K562 (cell line): Measurements from ENCODE around the gene COQ8B. TPM values are rescaled to one million over a fixed set of nuclear protein-coding genes. Genes with fewer than 3 reads are reported as not detected.

Experiments used
- ATF1 ChIP-seq, 2 experiments: fragments of 450-650 bp in 1 of 2; IDR thresholded peaks; 2 replicates each; pipeline ENCODE4 v1.6.1; 2016; ENCODE audit warnings: missing compliant biosample characterization in 1 of 2, missing genetic modification characterization in 1 of 2
- CBFA2T2 ChIP-seq: fragments of 450-650 bp; conservative IDR thresholded peaks from 2 replicates; pipeline ENCODE4 v1.6.1; 2017; ENCODE audit warnings: mild to moderate bottlenecking
- CEBPG ChIP-seq, 3 experiments: fragments of 200-800 bp in 1 of 3; sonication (Bioruptor generic) in 1 of 3; sonication (generic) in 1 of 3; formaldehyde crosslinking in 1 of 3; IDR thresholded peaks in 2 of 3; conservative IDR thresholded peaks in 1 of 3; 2 replicates each; pipeline versions ENCODE4 v1.6.1 to v1.8.0; 2016 to 2022; ENCODE audit warnings: missing compliant biosample characterization in 2 of 3, missing genetic modification characterization in 2 of 3, mild to moderate bottlenecking in 1 of 3, missing genetic modification reagents in 1 of 3
- EGR1 ChIP-seq: fragments of 450-650 bp; conservative IDR thresholded peaks from 2 replicates; pipeline ENCODE4 v1.6.1; 2017; ENCODE audit warnings: mild to moderate bottlenecking
- EP300 ChIP-seq: IDR thresholded peaks from 2 replicates; pipeline ENCODE4 v1.6.1; 2012; ENCODE audit warnings: low read length, improper control_type of control experiment
- FOXA3 ChIP-seq, 2 experiments: fragments of 450-650 bp in 1 of 2; sonication (generic) in 1 of 2; formaldehyde crosslinking; IDR thresholded peaks in 1 of 2; conservative IDR thresholded peaks in 1 of 2; 2 replicates each; pipeline versions ENCODE4 v1.4.0 to v1.8.0; 2020 to 2022; ENCODE audit warnings: mild to moderate bottlenecking in 2 of 2, missing genetic modification reagents in 1 of 2
- GABPB1 ChIP-seq: sonication (generic); formaldehyde crosslinking; IDR thresholded peaks from 2 replicates; pipeline ENCODE4 v1.8.0; 2022; ENCODE audit warnings: mild to moderate bottlenecking, missing genetic modification reagents
- HDAC2 ChIP-seq: fragments of 450-650 bp; IDR thresholded peaks from 2 replicates; pipeline ENCODE4 v1.6.1; 2016; ENCODE audit warnings: mild to moderate bottlenecking
- HMG20A ChIP-seq: fragments of 450-650 bp; formaldehyde crosslinking; conservative IDR thresholded peaks from 2 replicates; pipeline ENCODE4 v1.4.0; 2020; ENCODE audit warnings: mild to moderate bottlenecking, mixed read lengths
- HMG20B ChIP-seq: fragments of 250-450 bp; sonication (Bioruptor Pico); IDR thresholded peaks from 2 replicates; pipeline ENCODE4 v1.5.0; 2021; ENCODE audit warnings: mild to moderate bottlenecking
- MTA1 ChIP-seq: fragments of 450-650 bp; IDR thresholded peaks from 2 replicates; pipeline ENCODE4 v1.6.1; 2017; ENCODE audit warnings: borderline replicate concordance
- MTA2 ChIP-seq: fragments of 450-650 bp; IDR thresholded peaks from 2 replicates; pipeline ENCODE4 v1.6.1; 2016; ENCODE audit warnings: low read depth
- NR2C2 ChIP-seq, 2 experiments: fragments of 200-800 bp in 1 of 2; sonication (Bioruptor generic) in 1 of 2; sonication (generic) in 1 of 2; formaldehyde crosslinking in 1 of 2; IDR thresholded peaks; 2 replicates each; pipeline versions ENCODE4 v1.6.1 to v1.8.0; 2016 to 2022; ENCODE audit warnings: mild to moderate bottlenecking in 1 of 2, missing compliant biosample characterization in 1 of 2, missing genetic modification characterization in 1 of 2, missing genetic modification reagents in 1 of 2
- PRMT5 ChIP-seq: sonication (generic); formaldehyde crosslinking; IDR thresholded peaks from 2 replicates; pipeline ENCODE4 v1.5.0; 2020; ENCODE audit warnings: missing genetic modification reagents
- SAFB2 ChIP-seq: fragments of 200-400 bp; formaldehyde crosslinking; IDR thresholded peaks from 2 replicates; pipeline ENCODE4 v1.6.1; 2018; ENCODE audit warnings: borderline replicate concordance, low read length, low read depth, moderate library complexity; ENCODE audit not compliant: severe bottlenecking
- TBL1XR1 ChIP-seq, 2 experiments: IDR thresholded peaks; 2 replicates each; pipeline ENCODE4 v1.6.1; 2012; ENCODE audit warnings: improper control_type of control experiment in 2 of 2, low read length in 2 of 2, mild to moderate bottlenecking in 1 of 2
- ZNF217 ChIP-seq: sonication (generic); formaldehyde crosslinking; IDR thresholded peaks from 2 replicates; pipeline ENCODE4 v1.8.0; 2022; ENCODE audit warnings: mild to moderate bottlenecking, missing genetic modification reagents
- ZNF444 ChIP-seq: fragments of 250-450 bp; sonication (Bioruptor Pico); IDR thresholded peaks from 2 replicates; pipeline ENCODE4 v1.4.0; 2020; ENCODE audit warnings: mild to moderate bottlenecking, moderate library complexity
- ZNF707 ChIP-seq: fragments of 250-450 bp; sonication (Bioruptor Pico); conservative IDR thresholded peaks from 2 replicates; pipeline ENCODE4 v1.8.0; 2022; ENCODE audit warnings: inconsistent platforms, mild to moderate bottlenecking, moderate library complexity
- polyA plus RNA-seq, 8 experiments: library from polyadenylated mRNA; depleted of rRNA in 4 of 8; stranded (reverse) in 5 of 8; unstranded in 3 of 8; fragments of >200 nt; fragmentation: Nextera tagmentation in 2 of 8; fragmentation: Illumina TruSeq in 1 of 8; extraction: Ambion mirVana in 2 of 8; extraction: Trizol in 1 of 8; gene quantifications; 2 replicates each; pipeline versions ENCODE4 v1.2.1 to v1.2.3, GENCODE V29; 2011 to 2014; ENCODE audit warnings: inconsistent platforms in 1 of 8, missing spikeins in 1 of 8
- total RNA-seq, 7 experiments: library from RNA; depleted of rRNA in 6 of 7; stranded (reverse); fragments of >200 nt in 6 of 7; fragmentation: Illumina TruSeq in 2 of 7; extraction: Trizol in 2 of 7; gene quantifications; 2 replicates each; pipeline versions ENCODE4 v1.2.1 to v1.2.3, GENCODE V29; 2011 to 2021; ENCODE audit warnings: low replicate concordance in 1 of 7
- TF ChIP-seq, protein P1 (sequence below): IDR thresholded peaks from 2 replicates; pipeline ENCODE4 v1.6.1; 2011; ENCODE audit not compliant: insufficient read length; ENCODE audit errors: extremely low read depth
- TF ChIP-seq, protein P2 (sequence below): fragments of 450-650 bp; IDR thresholded peaks from 2 replicates; pipeline ENCODE4 v1.6.1; 2016
- TF ChIP-seq, protein P3 (sequence below): fragments of 450-650 bp; IDR thresholded peaks from 2 replicates; pipeline ENCODE4 v1.6.1; 2017; ENCODE audit warnings: antibody characterized with exemption, mild to moderate bottlenecking

The COQ8B gene
- total and polyA plus RNA-seq, 9 of the 15 experiments (the other 6 are each of a cell fraction or from before 2014, with no cell fraction given) = 0.41 to 32.3 (median 12.9) TPM

DNA sequence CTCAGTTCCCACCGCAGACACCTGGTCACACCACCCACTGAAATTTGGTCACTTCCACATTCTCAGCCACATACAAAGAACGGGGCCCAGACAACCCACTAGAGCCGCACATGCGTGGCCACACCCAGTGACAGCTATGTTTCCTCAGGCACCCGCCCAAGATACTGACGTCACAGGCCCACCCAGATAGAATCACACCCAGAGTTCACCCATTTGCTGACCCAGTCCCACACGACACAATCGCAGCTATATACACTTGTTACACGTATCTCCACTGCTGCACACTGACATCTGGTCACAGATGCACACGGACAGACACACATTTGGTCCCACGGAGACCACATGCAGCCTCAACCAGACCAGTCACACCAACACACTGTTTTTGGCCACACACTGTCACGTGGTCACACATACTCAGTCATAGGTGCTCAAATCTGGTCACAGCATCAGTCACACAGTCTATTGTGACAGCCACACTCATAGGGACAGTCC is 29.1 kb downstream of the COQ8B start (continued):
- TF ChIP-seq HMG20B (CRISPR knock-in tag) = no peak
- TF ChIP-seq, protein P1, sequence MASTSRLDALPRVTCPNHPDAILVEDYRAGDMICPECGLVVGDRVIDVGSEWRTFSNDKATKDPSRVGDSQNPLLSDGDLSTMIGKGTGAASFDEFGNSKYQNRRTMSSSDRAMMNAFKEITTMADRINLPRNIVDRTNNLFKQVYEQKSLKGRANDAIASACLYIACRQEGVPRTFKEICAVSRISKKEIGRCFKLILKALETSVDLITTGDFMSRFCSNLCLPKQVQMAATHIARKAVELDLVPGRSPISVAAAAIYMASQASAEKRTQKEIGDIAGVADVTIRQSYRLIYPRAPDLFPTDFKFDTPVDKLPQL = no peak
- TF ChIP-seq TBL1XR1 (IDR thresholded peaks at IDR 0.05; ENCODE audit: low read length in 2 of 2) = 0 out of 4 replicates have a peak, but pooled peaks of 1 of the 2 experiments have one; percentile 18
- TF ChIP-seq, protein P2, sequence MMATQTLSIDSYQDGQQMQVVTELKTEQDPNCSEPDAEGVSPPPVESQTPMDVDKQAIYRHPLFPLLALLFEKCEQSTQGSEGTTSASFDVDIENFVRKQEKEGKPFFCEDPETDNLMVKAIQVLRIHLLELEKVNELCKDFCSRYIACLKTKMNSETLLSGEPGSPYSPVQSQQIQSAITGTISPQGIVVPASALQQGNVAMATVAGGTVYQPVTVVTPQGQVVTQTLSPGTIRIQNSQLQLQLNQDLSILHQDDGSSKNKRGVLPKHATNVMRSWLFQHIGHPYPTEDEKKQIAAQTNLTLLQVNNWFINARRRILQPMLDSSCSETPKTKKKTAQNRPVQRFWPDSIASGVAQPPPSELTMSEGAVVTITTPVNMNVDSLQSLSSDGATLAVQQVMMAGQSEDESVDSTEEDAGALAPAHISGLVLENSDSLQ = 0 out of 2 replicates have a peak, but pooled peaks have one; percentile 36
- TF ChIP-seq FOXA3 (CRISPR knock-in tag; conservative IDR thresholded peaks at IDR 0.05 in 1 of 2, IDR thresholded peaks at IDR 0.05 in 1 of 2) = 0 out of 4 replicates have a peak, but pooled peaks of 1 of the 2 experiments have one; percentile 13
- no peak for TF ChIP-seq HMG20A
- no peak for TF ChIP-seq ZNF217 (CRISPR knock-in tag)
- TF ChIP-seq, protein P3, sequence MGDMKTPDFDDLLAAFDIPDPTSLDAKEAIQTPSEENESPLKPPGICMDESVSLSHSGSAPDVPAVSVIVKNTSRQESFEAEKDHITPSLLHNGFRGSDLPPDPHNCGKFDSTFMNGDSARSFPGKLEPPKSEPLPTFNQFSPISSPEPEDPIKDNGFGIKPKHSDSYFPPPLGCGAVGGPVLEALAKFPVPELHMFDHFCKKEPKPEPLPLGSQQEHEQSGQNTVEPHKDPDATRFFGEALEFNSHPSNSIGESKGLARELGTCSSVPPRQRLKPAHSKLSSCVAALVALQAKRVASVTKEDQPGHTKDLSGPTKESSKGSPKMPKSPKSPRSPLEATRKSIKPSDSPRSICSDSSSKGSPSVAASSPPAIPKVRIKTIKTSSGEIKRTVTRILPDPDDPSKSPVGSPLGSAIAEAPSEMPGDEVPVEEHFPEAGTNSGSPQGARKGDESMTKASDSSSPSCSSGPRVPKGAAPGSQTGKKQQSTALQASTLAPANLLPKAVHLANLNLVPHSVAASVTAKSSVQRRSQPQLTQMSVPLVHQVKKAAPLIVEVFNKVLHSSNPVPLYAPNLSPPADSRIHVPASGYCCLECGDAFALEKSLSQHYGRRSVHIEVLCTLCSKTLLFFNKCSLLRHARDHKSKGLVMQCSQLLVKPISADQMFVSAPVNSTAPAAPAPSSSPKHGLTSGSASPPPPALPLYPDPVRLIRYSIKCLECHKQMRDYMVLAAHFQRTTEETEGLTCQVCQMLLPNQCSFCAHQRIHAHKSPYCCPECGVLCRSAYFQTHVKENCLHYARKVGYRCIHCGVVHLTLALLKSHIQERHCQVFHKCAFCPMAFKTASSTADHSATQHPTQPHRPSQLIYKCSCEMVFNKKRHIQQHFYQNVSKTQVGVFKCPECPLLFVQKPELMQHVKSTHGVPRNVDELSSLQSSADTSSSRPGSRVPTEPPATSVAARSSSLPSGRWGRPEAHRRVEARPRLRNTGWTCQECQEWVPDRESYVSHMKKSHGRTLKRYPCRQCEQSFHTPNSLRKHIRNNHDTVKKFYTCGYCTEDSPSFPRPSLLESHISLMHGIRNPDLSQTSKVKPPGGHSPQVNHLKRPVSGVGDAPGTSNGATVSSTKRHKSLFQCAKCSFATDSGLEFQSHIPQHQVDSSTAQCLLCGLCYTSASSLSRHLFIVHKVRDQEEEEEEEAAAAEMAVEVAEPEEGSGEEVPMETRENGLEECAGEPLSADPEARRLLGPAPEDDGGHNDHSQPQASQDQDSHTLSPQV = peak; percentile 69; the same call in 1 of the 2 replicates
- TF ChIP-seq EGR1 = no peak; the same call in 1 of the 2 replicates
- no peak for TF ChIP-seq GABPB1 (CRISPR knock-in tag)
- 0 out of 2 replicates have a peak, but pooled peaks have one; percentile 4 for TF ChIP-seq ATF1 (CRISPR knock-in tag; IDR thresholded peaks at IDR 0.05)
- TF ChIP-seq ATF1 (tag; IDR thresholded peaks at IDR 0.05) = peak; percentile 96
- TF ChIP-seq EP300 = no peak
- TF ChIP-seq ZNF444 (CRISPR knock-in tag) = no peak
- TF ChIP-seq HDAC2 = 0 out of 2 replicates have a peak, but pooled peaks have one; percentile 46
- TF ChIP-seq ZNF707 (CRISPR knock-in tag) = no peak
- no peak for TF ChIP-seq PRMT5 (CRISPR knock-in tag)
- 0 out of 2 replicates have a peak, but pooled peaks have one; percentile 57 for TF ChIP-seq NR2C2 (CRISPR knock-in tag; IDR thresholded peaks at IDR 0.05)
- no peak for TF ChIP-seq NR2C2 (tag; IDR thresholded peaks at IDR 0.05)
- no peak for TF ChIP-seq CEBPG (CRISPR knock-in tag; IDR thresholded peaks at IDR 0.05)
- TF ChIP-seq CEBPG (tag; conservative IDR thresholded peaks at IDR 0.05 in 1 of 2, IDR thresholded peaks at IDR 0.05 in 1 of 2) = no peak
- no peak for TF ChIP-seq SAFB2
- peak; percentile 64 for TF ChIP-seq CBFA2T2
- TF ChIP-seq MTA2 = no peak
- TF ChIP-seq MTA1 = no peak
